Activated CD4-positive, CD25-positive, alpha-beta regulatory T cell (primary cell): ENCODE results near the gene TMEM237.
"Not testable (repeated sequence)": the region's sequence is repeated elsewhere in the genome, so short reads cannot be mapped to it uniquely, and the experiment has no call there.

Source experiments
- DNase-seq, 4 experiments: peaks; one replicate each; lab custom pipeline; 2025; lab: John Stamatoyannopoulos, UW

Gene TMEM237, protein sequence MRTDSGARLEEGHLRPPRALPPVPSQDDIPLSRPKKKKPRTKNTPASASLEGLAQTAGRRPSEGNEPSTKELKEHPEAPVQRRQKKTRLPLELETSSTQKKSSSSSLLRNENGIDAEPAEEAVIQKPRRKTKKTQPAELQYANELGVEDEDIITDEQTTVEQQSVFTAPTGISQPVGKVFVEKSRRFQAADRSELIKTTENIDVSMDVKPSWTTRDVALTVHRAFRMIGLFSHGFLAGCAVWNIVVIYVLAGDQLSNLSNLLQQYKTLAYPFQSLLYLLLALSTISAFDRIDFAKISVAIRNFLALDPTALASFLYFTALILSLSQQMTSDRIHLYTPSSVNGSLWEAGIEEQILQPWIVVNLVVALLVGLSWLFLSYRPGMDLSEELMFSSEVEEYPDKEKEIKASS

DNA sequence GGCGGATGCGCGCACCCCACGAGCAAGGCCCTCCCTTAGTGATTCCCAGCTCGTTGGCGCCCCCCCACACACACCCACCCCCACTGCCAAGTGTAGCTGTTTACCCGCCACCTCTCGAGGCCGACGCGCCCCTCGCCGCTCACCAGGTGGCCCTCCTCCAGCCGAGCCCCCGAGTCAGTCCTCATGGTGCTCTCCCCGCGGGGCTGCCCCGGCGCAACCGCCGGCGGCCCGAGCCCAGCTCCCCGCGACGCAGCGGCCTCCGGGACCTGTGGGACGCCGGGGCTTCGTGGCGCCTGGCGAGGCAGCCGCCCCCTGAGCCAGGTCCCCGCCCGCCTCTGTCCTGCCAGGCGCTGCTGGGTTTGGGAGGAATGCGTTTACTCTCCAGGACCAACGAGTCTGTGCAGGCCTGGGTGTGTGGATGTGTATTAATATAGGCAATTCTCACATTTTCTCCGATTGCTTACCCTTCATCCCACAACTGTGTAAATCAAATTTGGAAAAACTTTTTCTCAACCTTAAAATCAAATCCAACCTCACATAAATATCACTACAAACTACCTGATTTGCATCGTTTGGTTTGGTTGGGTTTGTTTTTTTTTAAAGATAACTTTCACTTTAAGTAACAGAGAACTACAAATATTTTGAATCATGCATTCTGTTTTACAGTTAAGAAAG is at the start of gene TMEM237:
TMEM237 (minus strand) TSS at position 288 of the 675 bp plus-strand sequence; CDS start at position 185, 103 bp downstream.
- peak; percentile 9 to 40 (median 16) for DNase-seq

GRCh38 chr2:201685156-201685555 is 41.9 kb upstream of the TMEM237 start:
- no peak for DNase-seq

- no peak for DNase-seq
These were observed 37.4 kb upstream of the TMEM237 start for GRCh38 chr2:201680743-201681142.

DNA sequence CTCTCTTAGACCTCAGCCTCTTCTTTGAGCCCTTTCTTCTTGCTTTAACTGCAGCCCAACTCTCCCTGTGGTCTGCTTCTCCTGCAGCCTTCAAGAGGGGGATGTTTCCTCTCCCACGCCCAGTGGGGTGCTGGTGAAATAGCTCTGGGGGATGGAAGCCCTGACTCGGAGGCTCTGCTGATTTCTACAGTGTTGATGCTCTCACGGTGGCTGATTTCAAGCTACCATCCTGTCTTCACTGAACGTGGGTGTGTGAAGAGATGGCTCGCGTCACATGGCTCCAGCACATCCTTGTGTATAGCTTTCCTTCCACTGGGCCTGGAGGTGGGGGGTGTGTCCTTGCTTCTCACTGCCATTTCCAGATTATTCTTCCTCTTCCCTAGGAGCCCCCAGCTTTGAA is 35.1 kb upstream of the TMEM237 start:
- no peak for DNase-seq

DNA sequence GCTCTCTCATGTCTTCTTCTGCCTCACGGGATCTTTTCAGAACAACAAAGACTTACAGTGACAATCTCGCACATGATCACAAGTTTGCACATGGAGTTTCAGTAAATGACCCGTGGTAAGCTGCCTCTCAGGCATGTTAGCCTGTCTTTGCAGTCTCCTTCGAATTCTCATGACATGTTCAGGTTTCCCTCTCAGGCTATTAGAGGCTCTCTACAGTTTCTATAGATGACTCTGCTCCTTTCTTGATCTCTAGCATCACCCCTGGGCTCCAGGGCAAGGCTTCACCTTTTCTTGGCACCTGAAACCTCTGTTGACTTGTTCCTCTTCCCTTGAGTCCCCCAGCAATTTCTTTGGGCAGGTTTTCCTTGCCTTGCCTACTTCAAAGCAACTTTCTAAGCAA is 32.2 kb upstream of the TMEM237 start:
- no peak for DNase-seq

DNA sequence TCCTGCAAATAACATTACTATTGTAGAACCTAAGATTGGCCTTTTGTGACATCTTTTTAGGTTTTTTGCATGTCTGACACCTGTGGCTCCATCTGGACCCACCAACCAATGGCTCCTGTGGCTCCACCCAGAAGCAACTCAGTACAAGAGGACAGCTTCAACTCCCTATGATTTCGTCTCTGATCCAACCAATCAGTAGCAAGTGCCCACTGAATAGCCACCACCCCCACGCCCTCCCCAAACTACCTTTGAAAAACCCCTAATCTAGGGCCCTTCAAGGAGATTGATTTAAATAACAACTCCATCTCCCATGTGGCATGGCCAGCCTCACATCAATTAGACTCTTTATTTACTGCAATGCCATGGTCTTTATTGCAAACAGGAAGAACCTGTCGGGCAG is 31.5 kb upstream of the TMEM237 start:
- DNase-seq: no peak

- no peak for DNase-seq
These were observed 31.0 kb upstream of the TMEM237 start for GRCh38 chr2:201674298-201674697.

- no peak for DNase-seq
These were observed 30.2 kb upstream of the TMEM237 start for GRCh38 chr2:201673546-201673945.

GRCh38 chr2:201671205-201671604 is 27.9 kb upstream of the TMEM237 start:
- DNase-seq: not testable (repeated sequence)

- DNase-seq: no peak
These were observed 26.6 kb upstream of the TMEM237 start for GRCh38 chr2:201669865-201670264.

- no peak for DNase-seq
These were observed 25.2 kb upstream of the TMEM237 start for GRCh38 chr2:201668402-201668910.

- DNase-seq: no peak
These were observed 21.0 kb upstream of the TMEM237 start for GRCh38 chr2:201664334-201664733.

- DNase-seq: no peak
These were observed 18.1 kb upstream of the TMEM237 start for GRCh38 chr2:201661366-201661765.

- no peak for DNase-seq
These were observed 17.1 kb upstream of the TMEM237 start for GRCh38 chr2:201660293-201660895.

- DNase-seq: no peak
These were observed 13.4 kb upstream of the TMEM237 start for GRCh38 chr2:201656740-201657139.

DNA sequence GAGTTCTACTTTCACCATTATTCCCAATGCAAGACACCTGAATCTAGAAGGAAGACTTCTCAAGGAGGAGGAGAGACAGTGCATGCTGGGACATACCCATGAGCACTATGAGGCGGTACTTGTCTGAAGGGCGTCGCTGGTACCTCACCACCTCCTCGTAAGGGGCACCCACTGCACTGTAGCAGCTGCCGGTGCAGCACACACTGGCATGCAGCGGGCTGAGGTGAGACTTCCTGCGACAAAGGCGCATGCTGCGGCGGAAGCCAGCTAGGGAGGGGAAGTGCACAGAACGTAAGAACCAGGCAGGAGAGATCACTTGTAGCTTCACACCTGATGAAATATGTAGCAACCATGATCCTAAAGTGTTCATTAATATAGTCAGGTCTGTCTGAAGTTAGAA is 12.8 kb upstream of the TMEM237 start:
- no peak for DNase-seq

GRCh38 chr2:201654616-201655384 is 11.5 kb upstream of the TMEM237 start:
- DNase-seq: no peak

GRCh38 chr2:201653221-201653620 is 9.9 kb upstream of the TMEM237 start:
- no peak for DNase-seq

GRCh38 chr2:201649442-201649841 is 6.1 kb upstream of the TMEM237 start:
- no peak for DNase-seq

GRCh38 chr2:201647431-201647830 is 4.1 kb upstream of the TMEM237 start:
- DNase-seq: no peak

GRCh38 chr2:201644001-201644400 is 698 bp upstream of the TMEM237 start:
- DNase-seq: no peak
